HepG2 (cell line): ENCODE data around the gene CHAF1A.

Experiments used
- EP300 ChIP-seq, 3 experiments: sonication (generic) in 1 of 3; formaldehyde crosslinking in 1 of 3; IDR thresholded peaks; 2 replicates each; pipeline versions ENCODE4 v1.5.1 to v1.6.1; 2011 to 2020; ENCODE audit warnings: low read depth in 2 of 3, low read length in 2 of 3, borderline replicate concordance in 1 of 3, improper control_type of control experiment in 1 of 3, mild to moderate bottlenecking in 1 of 3, missing genetic modification reagents in 1 of 3, moderate library complexity in 1 of 3
- EZH2 ChIP-seq: conservative IDR thresholded peaks from 2 replicates; pipeline ENCODE4 v1.6.1; 2012; ENCODE audit warnings: mild to moderate bottlenecking, low read depth, low read length, moderate library complexity
- FOSL1 ChIP-seq: sonication (generic); formaldehyde crosslinking; IDR thresholded peaks from 2 replicates; pipeline ENCODE4 v1.9.0; 2021; ENCODE audit warnings: missing genetic modification reagents, borderline replicate concordance
- FOXK1 ChIP-seq: sonication (generic); formaldehyde crosslinking; IDR thresholded peaks from 2 replicates; pipeline ENCODE4 v1.4.0; 2020; ENCODE audit warnings: low read depth, missing genetic modification reagents, borderline replicate concordance
- MAX ChIP-seq: IDR thresholded peaks from 2 replicates; pipeline ENCODE4 v1.6.1; 2012; ENCODE audit warnings: inconsistent platforms
- MNT ChIP-seq: fragments of 450-650 bp; IDR thresholded peaks from 2 replicates; pipeline ENCODE4 v1.6.1; 2016
- ZNF329 ChIP-seq: sonication (generic); formaldehyde crosslinking; IDR thresholded peaks from 2 replicates; pipeline ENCODE4 v1.9.0; 2021; ENCODE audit warnings: low read depth, mild to moderate bottlenecking, missing genetic modification reagents

GRCh38 chr19:4385291-4386040 is 17.0 kb upstream of the CHAF1A start:
- TF ChIP-seq FOXK1 (no peak), MAX (no peak), MNT (no peak), EP300 (IDR thresholded peaks at IDR 0.05; ENCODE audit: low read depth in 2 of 2, low read length in 2 of 2) (0 out of 4 replicates have a peak, but pooled peaks of 1 of the 2 experiments have one; percentile 23), EP300 (CRISPR knock-in tag; IDR thresholded peaks at IDR 0.05; ENCODE audit: borderline replicate concordance) (no peak), EZH2 (no peak), ZNF329 (CRISPR knock-in tag) (no peak), FOSL1 (CRISPR knock-in tag) (no peak)
